ENCODE results near the gene ZNF865. TPM values are rescaled to one million over a fixed set of nuclear protein-coding genes. Genes with fewer than 3 reads are reported as not detected.

ZNF865 gene
- polyA plus RNA-seq, 1 donor (not counting 4 experiments of a cell fraction or from before 2014, with no cell fraction given) = 1.1 TPM

GRCh38 chr19:55599468-55599841, 6.0 kb upstream of the ZNF865 start, which contains the start of gene FIZ1:
TSS of gene FIZ1 (minus strand) at chr19:55599517. CDS start at chr19:55597865, 1,652 bp downstream.
- Histone ChIP-seq H3K4me2 (ENCODE audit: control insufficient read depth, extremely low read depth, insufficient read depth, low read depth, low read length) (peak within 1 kb of the TSS; percentile 72), H3K9ac (ENCODE audit: control insufficient read depth, extremely low read depth, insufficient read depth, low read length) (peak within 1 kb of the TSS; percentile 95), H2AFZ (ENCODE audit: control insufficient read depth, low read length) (peak within 1 kb of the TSS; percentile 95), H3K27ac (ENCODE audit: control insufficient read depth, insufficient read depth, low read length) (peak within 1 kb of the TSS; percentile 97), H3K9me1 (ENCODE audit: control insufficient read depth, extremely low read depth, insufficient read depth, low read length) (no peaks in the 10 kb centered on the region), H3K9me3 (ENCODE audit: control insufficient read depth, low read depth, low read length) (no peaks in the 10 kb centered on the region), H4K20me1 (ENCODE audit: control insufficient read depth, extremely low read depth, insufficient read depth, low read length) (no peaks in the 10 kb centered on the region), H3K4me3 (ENCODE audit: control insufficient read depth in 2 of 3, extremely low read depth in 1 of 3, insufficient read depth in 2 of 3, low read depth in 1 of 3, low read length in 3 of 3) (peak within 1 kb of the TSS; percentile 57 to 75 (median 72)), H3K4me1 (ENCODE audit: control insufficient read depth, extremely low read depth, insufficient read depth, low read length) (peaks cover 11% of the 10 kb centered on the region), H3K36me3 (ENCODE audit: control insufficient read depth in 2 of 2, extremely low read depth in 1 of 2, insufficient read depth in 2 of 2, low read length in 2 of 2) (peaks cover 5 to 9% of the 10 kb centered on the region in 2 experiments), H3K27me3 (ENCODE audit: control insufficient read depth, extremely low read depth, insufficient read depth, low read length) (no peaks in the 10 kb centered on the region), H3K79me2 (ENCODE audit: control insufficient read depth, insufficient read depth, low read length) (no peaks in the 10 kb centered on the region)
- TF ChIP-seq CTCF (optimal IDR thresholded peaks at IDR 0.05 in 1 of 3, IDR thresholded peaks at IDR 0.05 in 1 of 3, conservative IDR thresholded peaks at IDR 0.05 in 1 of 3; ENCODE audit: extremely low read depth in 1 of 3, insufficient read depth in 2 of 3, low read length in 3 of 3) (no peak), EZH2 (IDR thresholded peaks at IDR 0.05; ENCODE audit: low read length) (no peak)
- FAIRE-seq (no peak), DNase-seq (ENCODE audit: low read depth, low spot score) (peak; percentile 94)
- dilution Hi-C loops (cut with MboI; ENCODE audit: extremely low pct_ligation_motif_present, low sequenced_read_pairs) = no loop called here

- DNase-seq (ENCODE audit: low read depth, low spot score) = no peak
- Histone ChIP-seq H3K79me2 (ENCODE audit: control insufficient read depth, insufficient read depth, low read length) (no peaks in the 10 kb centered on the region), H3K4me3 (ENCODE audit: control insufficient read depth in 2 of 3, extremely low read depth in 1 of 3, insufficient read depth in 2 of 3, low read depth in 1 of 3, low read length in 3 of 3) (peak within 1 kb of the TSS; percentile 57 to 75 (median 72)), H3K4me2 (ENCODE audit: control insufficient read depth, extremely low read depth, insufficient read depth, low read depth, low read length) (peak within 1 kb of the TSS; percentile 85), H3K27me3 (ENCODE audit: control insufficient read depth, extremely low read depth, insufficient read depth, low read length) (no peaks in the 10 kb centered on the region), H4K20me1 (ENCODE audit: control insufficient read depth, extremely low read depth, insufficient read depth, low read length) (no peaks in the 10 kb centered on the region), H3K4me1 (ENCODE audit: control insufficient read depth, extremely low read depth, insufficient read depth, low read length) (peaks cover 15% of the 10 kb centered on the region), H3K36me3 (ENCODE audit: control insufficient read depth in 2 of 2, extremely low read depth in 1 of 2, insufficient read depth in 2 of 2, low read length in 2 of 2) (peaks cover 5 to 9% of the 10 kb centered on the region in 2 experiments), H3K9me1 (ENCODE audit: control insufficient read depth, extremely low read depth, insufficient read depth, low read length) (no peaks in the 10 kb centered on the region), H3K9me3 (ENCODE audit: control insufficient read depth, low read depth, low read length) (no peaks in the 10 kb centered on the region), H3K27ac (ENCODE audit: control insufficient read depth, insufficient read depth, low read length) (peak within 1 kb of the TSS; percentile 97), H2AFZ (ENCODE audit: control insufficient read depth, low read length) (peak within 1 kb of the TSS; percentile 95), H3K9ac (ENCODE audit: control insufficient read depth, extremely low read depth, insufficient read depth, low read length) (peak within 1 kb of the TSS; percentile 95)
- dilution Hi-C loops (cut with MboI; ENCODE audit: extremely low pct_ligation_motif_present, low sequenced_read_pairs) = no loop called here
- no peak for TF ChIP-seq CTCF (optimal IDR thresholded peaks at IDR 0.05 in 1 of 3, IDR thresholded peaks at IDR 0.05 in 1 of 3, conservative IDR thresholded peaks at IDR 0.05 in 1 of 3; ENCODE audit: extremely low read depth in 1 of 3, insufficient read depth in 2 of 3, low read length in 3 of 3)
- no peak for TF ChIP-seq EZH2 (IDR thresholded peaks at IDR 0.05; ENCODE audit: low read length)
- peak; percentile 9 for FAIRE-seq
Measured at GRCh38 chr19:55599842-55600661, 5.4 kb upstream of the ZNF865 start, which contains the start of gene ZNF524. TSS of gene ZNF524 (plus strand) at chr19:55600288. CDS start at chr19:55602113, 1,825 bp downstream.
